Neutrophil (primary cell): ENCODE measurements around the gene LRRC37A3.
"Not testable (repeated sequence)": the region's sequence is repeated elsewhere in the genome, so short reads cannot be mapped to it uniquely, and the experiment has no call there.

ENCODE experiments used
- H3K27ac ChIP-seq: fragments of 200-600 bp; sonication (generic); 2 replicates; pipeline ENCODE4 v1.5.1; 2016; ENCODE audit warnings: mild to moderate bottlenecking, moderate library complexity
- H3K27me3 ChIP-seq: fragments of 200-600 bp; sonication (generic); 2 replicates; pipeline ENCODE4 v1.6.0; 2016; ENCODE audit warnings: mild to moderate bottlenecking
- H3K36me3 ChIP-seq: fragments of 200-600 bp; sonication (generic); 2 replicates; pipeline ENCODE4 v1.5.1; 2017
- H3K4me1 ChIP-seq, 2 experiments: fragments of 200-600 bp in 1 of 2; sonication (generic) in 1 of 2; 1 replicate in 1 of 2; 2 replicates in 1 of 2; pipeline versions ENCODE4 v1.5.1 to v1.6.1; 2013 to 2016; ENCODE audit warnings: low read depth in 1 of 2, low read length in 1 of 2, mild to moderate bottlenecking in 1 of 2, moderate library complexity in 1 of 2; ENCODE audit not compliant: control insufficient read depth in 1 of 2, insufficient read depth in 1 of 2
- H3K4me3 ChIP-seq, 2 experiments: fragments of 200-600 bp in 1 of 2; sonication (generic) in 1 of 2; 1 replicate in 1 of 2; 2 replicates in 1 of 2; pipeline ENCODE4 v1.5.1; 2013 to 2016; ENCODE audit warnings: low read depth in 1 of 2, low read length in 1 of 2, mild to moderate bottlenecking in 1 of 2, moderate library complexity in 1 of 2
- H3K9me3 ChIP-seq: fragments of 200-600 bp; sonication (generic); 2 replicates; pipeline ENCODE4 v1.5.1; 2016
- TF ChIP-seq, protein P1 (sequence below): fragments of 200-600 bp; sonication (generic); IDR thresholded peaks from 2 replicates; pipeline ENCODE4 v1.5.1; 2016; ENCODE audit warnings: antibody characterized with exemption

LRRC37A3 gene

DNA sequence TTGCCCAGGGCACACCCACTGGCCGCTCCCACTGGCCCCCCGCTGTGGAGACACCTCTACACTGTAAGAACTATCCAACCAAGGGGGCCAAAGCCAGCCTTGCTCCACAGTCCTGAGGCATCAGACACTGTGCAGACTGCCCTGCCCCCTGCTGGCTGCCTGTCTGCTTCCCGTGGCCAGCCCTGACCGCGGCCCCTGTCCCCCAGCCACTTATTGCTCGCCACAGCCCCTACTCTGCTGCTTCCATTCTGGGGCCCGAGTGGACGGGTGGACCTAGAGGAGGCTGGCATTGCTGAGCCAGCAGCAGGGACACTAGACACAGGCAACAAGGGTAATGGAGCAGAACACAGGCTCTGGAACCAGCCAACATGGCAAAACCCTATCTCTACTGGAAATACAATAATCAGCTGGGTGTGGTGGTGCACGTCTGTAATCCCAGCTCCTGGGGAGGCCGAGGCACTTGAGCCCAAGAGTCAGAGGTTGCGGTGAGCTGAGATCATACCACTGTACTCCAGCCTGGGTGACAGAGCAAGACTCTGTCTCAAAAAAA, 19.7 kb upstream of the LRRC37A3 start:
- Histone ChIP-seq H3K9me3 (no peaks in the 10 kb centered on the region), H3K4me3 (peak overlapping the region in 1 of 2 experiments; percentile 9), H3K27me3 (no peaks in the 10 kb centered on the region), H3K36me3 (no peaks in the 10 kb centered on the region), H3K4me1 (peaks cover 3 to 6% of the 10 kb centered on the region in 2 experiments), H3K27ac (no peak overlapping the region)
- TF ChIP-seq, protein P1, sequence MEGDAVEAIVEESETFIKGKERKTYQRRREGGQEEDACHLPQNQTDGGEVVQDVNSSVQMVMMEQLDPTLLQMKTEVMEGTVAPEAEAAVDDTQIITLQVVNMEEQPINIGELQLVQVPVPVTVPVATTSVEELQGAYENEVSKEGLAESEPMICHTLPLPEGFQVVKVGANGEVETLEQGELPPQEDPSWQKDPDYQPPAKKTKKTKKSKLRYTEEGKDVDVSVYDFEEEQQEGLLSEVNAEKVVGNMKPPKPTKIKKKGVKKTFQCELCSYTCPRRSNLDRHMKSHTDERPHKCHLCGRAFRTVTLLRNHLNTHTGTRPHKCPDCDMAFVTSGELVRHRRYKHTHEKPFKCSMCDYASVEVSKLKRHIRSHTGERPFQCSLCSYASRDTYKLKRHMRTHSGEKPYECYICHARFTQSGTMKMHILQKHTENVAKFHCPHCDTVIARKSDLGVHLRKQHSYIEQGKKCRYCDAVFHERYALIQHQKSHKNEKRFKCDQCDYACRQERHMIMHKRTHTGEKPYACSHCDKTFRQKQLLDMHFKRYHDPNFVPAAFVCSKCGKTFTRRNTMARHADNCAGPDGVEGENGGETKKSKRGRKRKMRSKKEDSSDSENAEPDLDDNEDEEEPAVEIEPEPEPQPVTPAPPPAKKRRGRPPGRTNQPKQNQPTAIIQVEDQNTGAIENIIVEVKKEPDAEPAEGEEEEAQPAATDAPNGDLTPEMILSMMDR = peak; percentile 70

DNA sequence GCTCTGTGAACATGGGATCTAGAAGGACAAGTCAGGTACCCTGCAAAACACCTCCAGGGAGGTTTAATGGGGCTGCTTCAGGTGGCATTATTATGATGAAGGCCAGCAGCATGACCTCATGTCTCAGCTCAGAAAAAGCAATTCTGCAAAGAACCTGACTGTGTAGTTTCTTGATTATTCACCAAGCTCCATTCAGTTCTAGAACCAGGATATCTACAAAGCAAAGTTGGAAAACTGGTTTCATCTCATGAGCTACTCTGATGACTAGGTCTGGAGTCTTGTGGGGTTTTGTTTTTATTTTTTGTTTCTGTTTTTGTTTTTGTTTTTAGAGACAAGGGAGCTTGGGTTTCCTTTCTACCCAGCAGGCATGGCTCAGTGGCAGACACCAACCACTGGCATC, 19.0 kb upstream of the LRRC37A3 start:
- TF ChIP-seq, protein P1 = no peak
- no peak overlapping the region for H3K4me3 ChIP-seq
- no peaks in the 10 kb centered on the region for H3K27me3 ChIP-seq
- peaks cover 3 to 6% of the 10 kb centered on the region in 2 experiments for H3K4me1 ChIP-seq
- no peaks in the 10 kb centered on the region for H3K9me3 ChIP-seq
- H3K36me3 ChIP-seq = no peaks in the 10 kb centered on the region
- H3K27ac ChIP-seq = no peak overlapping the region

GRCh38 chr17:64936117-64936516, 16.8 kb upstream of the LRRC37A3 start:
- TF ChIP-seq, protein P1 = no peak
- peaks cover 3 to 6% of the 10 kb centered on the region in 2 experiments for H3K4me1 ChIP-seq
- H3K27ac ChIP-seq = no peak overlapping the region
- H3K9me3 ChIP-seq = no peaks in the 10 kb centered on the region
- H3K27me3 ChIP-seq = no peaks in the 10 kb centered on the region
- H3K36me3 ChIP-seq = no peaks in the 10 kb centered on the region
- H3K4me3 ChIP-seq = no peak overlapping the region

- H3K27me3 ChIP-seq, H3K36me3 ChIP-seq, H3K9me3 ChIP-seq, H3K4me1 ChIP-seq, H3K4me3 ChIP-seq, H3K27ac ChIP-seq: not testable (repeated sequence)
Measured at GRCh38 chr17:64934284-64934778, 15.1 kb upstream of the LRRC37A3 start.

GRCh38 chr17:64932850-64933249, 13.6 kb upstream of the LRRC37A3 start:
- not testable (repeated sequence) for H3K36me3 ChIP-seq, H3K27me3 ChIP-seq, H3K27ac ChIP-seq, H3K4me3 ChIP-seq, H3K9me3 ChIP-seq, H3K4me1 ChIP-seq

DNA sequence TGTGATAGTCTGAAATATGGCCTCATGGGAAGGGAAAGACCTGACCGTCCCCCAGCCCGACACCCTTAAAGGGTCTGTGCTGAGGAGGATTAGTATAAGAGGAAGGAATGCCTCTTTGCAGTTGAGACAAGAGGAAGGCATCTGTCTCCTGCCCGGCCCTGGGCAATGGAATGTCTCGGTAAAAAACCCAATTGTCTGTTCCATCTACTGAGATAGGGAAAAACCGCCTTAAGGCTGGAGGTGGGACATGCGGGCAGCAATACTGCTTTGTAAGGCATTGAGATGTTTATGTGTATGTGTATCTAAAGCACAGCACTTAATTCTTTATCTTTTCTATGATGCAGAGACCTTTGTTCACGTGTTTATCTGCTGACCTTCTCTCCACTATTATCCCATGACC, 11.1 kb upstream of the LRRC37A3 start:
- not testable (repeated sequence) for H3K4me1 ChIP-seq, H3K36me3 ChIP-seq, H3K4me3 ChIP-seq, H3K27ac ChIP-seq, H3K9me3 ChIP-seq, H3K27me3 ChIP-seq

DNA sequence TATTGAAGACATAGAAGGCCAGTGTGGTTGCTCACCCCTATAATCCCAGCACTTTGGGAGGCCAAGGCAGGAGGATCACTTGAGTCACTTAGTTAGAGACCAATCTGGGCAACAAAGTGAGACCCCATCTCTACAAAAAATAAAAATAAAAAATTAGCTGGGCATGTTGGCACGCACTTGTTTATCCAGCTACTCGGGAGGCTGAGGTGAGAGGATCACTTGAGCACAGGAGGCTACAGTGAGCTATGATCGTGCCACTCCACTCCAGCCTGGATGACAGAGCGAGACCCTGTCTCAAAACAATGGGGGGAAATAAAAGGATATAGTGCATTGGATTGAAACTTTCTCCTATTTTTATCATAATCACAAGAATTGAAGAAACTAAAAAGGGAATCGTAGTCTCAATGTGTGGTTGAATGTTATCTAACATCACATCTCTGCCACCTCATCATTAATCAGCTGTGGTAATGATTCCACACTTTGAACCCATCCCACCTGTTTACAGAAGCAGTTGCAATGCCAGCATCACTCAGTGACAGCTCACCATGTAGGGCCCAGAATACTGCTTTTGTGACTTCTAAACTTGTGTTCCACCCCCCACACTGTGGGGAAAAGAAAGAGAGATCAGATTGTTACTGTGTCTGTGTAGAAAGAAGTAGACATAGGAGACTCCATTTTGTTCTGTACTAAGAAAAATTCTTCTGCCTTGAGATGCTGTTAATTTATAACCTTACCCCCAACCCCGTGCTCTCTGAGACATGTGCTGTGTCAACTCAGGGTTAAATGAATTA, 10.3 kb upstream of the LRRC37A3 start:
- not testable (repeated sequence) for H3K9me3 ChIP-seq, H3K4me3 ChIP-seq, H3K27ac ChIP-seq, H3K36me3 ChIP-seq, H3K4me1 ChIP-seq, H3K27me3 ChIP-seq

GRCh38 chr17:64928701-64929100, 9.4 kb upstream of the LRRC37A3 start:
- H3K9me3 ChIP-seq, H3K4me3 ChIP-seq, H3K27me3 ChIP-seq, H3K27ac ChIP-seq, H3K36me3 ChIP-seq, H3K4me1 ChIP-seq: not testable (repeated sequence)
